ENCODE data around the gene TMED7.

GRCh38 chr5:115599924-115600323, 25.9 kb downstream of the TMED7 start:
- TF ChIP-seq POLR2A (IDR thresholded peaks at IDR 0.05) (no peak), CTCF (IDR thresholded peaks at IDR 0.05) (no peak)

All from vagina (tissue), 2 donors.